HG03432 (cell line): ENCODE measurements around the gene TEKT2.

ENCODE experiments used
- ATAC-seq: cut with Tn5 transposase; IDR thresholded peaks from one replicate; pipeline ENCODE4 v1.9.1; 2021; ENCODE audit warnings: mild to moderate bottlenecking, moderate library complexity; ENCODE audit not compliant: unreplicated experiment

The TEKT2 gene

DNA sequence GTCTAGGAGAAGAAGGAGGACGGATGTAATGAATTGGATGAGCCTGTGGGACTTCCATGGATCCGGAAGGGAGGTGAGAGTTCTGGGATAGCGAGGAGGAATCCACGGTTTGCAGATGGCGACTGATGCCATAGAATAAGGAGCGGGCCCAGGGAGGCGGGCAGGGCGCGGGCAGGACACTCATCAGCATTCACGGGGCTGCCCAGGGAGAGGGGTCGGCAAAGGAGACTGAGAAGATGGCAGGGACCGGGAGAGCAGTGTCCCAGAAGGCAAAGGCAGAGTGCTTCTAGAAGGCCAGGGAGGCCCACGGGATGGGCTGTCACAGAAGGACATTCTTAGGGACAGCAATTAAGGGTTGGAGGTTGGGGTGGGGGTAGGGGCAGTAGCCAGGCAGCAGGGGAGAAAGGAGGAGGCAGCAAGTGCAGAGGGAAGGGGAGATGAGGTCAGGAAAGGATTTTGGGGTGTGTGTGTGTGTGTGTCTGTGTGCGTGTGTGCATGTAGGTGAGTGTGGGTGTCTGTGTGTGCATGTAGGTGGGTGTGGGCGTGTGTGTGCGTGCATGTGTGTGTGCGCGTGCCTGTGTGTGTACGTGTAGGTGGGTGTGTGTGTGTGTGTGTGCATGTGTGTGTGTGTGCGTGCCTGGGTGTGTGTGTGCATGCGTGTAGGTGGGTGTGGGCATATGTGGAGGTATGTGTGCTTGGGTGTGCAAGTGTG lies 42.3 kb downstream of the TEKT2 start:
- no peak for ATAC-seq

DNA sequence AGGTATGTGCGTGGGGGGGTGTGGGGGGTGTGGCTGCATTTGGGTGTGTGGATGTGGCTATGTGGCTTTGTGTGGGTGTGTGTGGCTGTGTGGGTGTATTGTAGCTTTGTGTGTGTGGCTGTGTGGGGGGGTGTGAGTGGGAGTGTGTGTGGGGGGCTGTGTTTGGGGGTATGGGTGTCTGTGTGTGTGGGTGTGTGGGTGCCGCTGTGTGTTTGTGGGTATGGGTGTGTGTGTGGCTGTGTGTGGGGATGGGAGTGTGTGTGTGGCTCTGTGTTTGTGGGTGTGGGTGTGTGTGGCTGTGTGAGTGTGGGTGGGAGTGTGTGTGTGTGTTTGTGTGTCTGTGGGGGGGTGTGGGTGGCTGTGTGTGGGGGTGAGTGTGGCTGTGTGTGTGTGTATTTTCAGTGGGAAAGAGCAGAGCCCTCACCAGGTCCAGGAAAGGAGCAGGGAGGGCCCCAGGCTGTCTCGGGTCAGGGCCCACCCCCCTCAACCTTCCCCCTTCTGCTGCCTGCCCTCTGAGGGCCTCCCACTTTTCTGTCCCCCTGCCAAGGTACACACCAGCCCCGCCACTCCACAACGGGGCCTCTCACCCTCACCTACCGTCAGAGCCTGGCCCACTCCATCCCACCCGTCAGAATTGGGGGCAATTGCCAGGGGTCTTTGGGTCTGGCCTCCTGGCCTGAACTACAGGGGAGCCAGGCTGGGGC lies 43.1 kb downstream of the TEKT2 start:
- ATAC-seq = no peak

DNA sequence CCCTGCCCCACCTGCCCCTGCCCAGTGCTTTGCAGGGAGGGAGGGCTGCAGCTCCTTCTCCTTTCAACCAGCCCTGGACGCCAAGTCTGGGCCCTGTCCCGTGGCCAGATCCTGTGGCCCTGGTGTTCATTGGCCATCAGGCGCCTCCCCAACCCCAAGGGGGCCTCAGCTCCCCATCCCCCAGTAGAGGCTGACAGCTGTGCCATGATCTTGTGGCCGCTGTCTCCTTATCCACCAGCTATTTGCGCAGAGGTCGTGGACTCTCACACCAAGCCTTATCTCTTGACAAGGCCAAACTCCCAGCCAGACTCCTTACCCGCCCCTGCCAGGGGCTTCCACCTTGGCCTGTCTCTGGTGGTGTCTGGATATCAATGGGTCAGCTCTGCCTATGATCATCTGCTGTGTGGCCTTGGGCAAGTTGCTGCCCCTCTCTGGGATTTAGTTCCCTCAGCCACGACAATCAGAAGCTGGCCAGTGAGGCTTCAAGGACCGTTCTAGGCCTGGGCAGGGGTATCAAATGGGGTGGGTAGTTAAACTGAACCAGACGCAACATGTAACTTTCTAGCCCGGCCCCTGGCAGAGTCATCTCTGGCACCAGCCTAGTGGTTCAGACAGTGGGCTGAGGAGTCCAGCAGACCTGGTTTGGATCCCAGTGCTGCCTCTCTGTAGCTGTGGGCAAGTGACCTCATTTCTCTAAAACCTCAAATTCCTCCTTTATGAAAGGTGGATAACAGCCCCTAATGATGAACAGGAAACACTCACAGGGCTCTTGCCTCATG lies 44.4 kb downstream of the TEKT2 start:
- ATAC-seq = no peak

DNA sequence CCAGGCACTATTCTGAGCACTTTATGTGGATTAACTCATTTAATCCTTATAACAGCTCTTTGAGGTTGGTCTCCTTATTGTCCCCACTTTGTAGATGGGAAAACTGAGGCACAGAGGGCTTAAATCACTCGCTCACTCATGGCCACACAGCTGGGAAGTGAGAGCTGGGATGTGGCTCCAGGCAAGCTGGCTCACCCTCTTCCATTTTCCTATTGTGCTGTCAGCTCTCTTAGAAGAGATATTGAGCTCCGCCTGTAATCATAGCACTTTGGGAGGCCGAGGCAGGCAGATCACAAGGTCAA lies 45.0 kb downstream of the TEKT2 start:
- ATAC-seq = no peak

- ATAC-seq = no peak
Measured at GRCh38 chr1:36132029-36132428, 48.1 kb downstream of the TEKT2 start.

DNA sequence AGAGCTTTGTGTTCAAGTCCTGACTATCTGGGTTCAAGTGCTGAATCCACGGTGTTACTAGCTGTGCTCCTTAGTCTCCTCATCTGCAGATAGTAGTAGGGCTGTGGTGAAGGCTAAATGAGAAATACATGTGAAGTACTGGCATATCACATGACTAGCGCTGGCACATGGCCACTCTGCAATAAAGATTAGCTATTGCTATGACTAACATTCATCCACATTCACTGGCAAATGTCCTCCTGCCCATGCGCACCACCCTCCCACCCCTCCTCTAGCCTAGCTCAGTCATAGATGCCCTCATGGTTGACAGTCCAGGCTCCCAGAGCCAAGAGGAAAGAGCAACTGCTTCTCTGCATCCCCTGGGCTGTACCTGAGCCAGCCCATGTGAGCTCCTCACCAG lies 49.6 kb downstream of the TEKT2 start:
- ATAC-seq = no peak

- ATAC-seq = no peak
Measured at GRCh38 chr1:36134031-36134430, 50.1 kb downstream of the TEKT2 start.

GRCh38 chr1:36134505-36135329 lies 50.8 kb downstream of the TEKT2 start:
- no peak for ATAC-seq

DNA sequence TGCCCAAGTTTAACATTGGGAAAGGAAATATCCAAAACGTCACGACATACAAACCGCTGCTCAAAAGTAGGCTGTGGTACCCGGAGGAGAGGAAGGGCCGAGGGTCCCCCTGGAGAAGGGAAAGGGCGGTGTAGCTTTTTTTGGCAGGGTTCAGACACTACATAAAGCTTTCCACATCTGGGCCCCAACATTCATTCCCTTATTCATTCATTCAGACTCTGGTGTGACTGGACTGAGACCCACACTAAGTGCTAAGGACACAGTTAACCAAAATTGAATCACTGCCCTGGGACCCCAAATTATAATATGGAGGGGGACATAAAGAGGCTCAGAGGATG lies 51.4 kb downstream of the TEKT2 start:
- ATAC-seq = no peak

GRCh38 chr1:36135796-36136195 lies 51.9 kb downstream of the TEKT2 start:
- ATAC-seq = no peak

GRCh38 chr1:36136535-36136934 lies 52.6 kb downstream of the TEKT2 start:
- no peak for ATAC-seq

GRCh38 chr1:36137226-36137625 lies 53.3 kb downstream of the TEKT2 start:
- ATAC-seq = no peak

- ATAC-seq = no peak
Measured at GRCh38 chr1:36137776-36138175, 53.9 kb downstream of the TEKT2 start.
